GM11168 (cell line): ENCODE measurements around the gene CCDC88B.

Source experiments
- in situ Hi-C: fragments of 300-500 bp; cut with MboI; formaldehyde crosslinking; loops from one replicate; pipeline ENCODE4 v1.12.0; 2022; ENCODE audit warnings: low sequenced_read_pairs; ENCODE audit not compliant: unreplicated experiment

CCDC88B gene

DNA sequence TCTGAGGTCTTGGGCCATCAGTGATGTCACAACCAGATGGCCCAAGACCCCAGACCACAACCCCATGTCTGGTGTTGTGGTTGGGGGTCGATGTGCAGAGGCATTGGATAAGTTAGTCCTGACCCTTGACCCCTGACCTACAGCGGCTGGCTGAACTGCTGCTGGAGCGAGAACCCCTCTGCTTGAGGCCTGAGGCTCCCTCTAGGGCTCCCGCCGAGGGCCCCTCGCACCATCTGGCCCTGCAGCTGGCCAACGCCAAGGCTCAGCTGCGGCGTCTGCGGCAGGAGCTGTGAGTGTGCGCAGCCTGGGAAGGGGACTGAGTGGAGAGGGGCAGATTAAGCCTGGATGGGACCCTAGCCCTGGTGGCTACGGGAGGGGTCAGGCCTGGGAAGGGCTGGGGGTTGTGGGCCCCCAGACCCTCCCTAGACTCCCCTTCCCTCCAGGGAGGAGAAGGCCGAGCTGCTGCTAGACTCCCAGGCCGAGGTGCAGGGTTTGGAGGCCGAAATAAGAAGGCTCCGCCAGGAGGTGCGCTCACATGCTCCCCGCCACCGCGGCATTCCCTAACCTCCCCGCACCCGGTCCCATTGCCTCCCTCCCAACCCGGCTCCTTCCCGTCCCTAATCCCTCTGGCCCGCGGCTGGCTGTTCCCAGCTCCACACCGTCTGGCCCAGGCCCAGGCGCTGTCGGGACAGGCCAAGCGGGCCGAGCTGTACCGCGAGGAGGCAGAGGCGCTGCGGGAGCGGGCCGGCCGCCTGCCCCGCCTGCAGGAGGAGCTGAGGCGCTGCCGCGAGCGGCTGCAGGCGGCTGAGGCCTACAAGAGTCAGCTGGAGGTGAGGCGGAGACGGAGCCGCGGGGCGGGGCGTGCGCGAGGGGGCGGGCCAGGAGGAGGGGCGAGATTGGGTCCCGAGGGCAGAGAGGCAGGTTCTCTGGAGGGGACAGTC, 2.1 kb downstream of the CCDC88B start:
- in situ Hi-C loops = no loop called here

DNA sequence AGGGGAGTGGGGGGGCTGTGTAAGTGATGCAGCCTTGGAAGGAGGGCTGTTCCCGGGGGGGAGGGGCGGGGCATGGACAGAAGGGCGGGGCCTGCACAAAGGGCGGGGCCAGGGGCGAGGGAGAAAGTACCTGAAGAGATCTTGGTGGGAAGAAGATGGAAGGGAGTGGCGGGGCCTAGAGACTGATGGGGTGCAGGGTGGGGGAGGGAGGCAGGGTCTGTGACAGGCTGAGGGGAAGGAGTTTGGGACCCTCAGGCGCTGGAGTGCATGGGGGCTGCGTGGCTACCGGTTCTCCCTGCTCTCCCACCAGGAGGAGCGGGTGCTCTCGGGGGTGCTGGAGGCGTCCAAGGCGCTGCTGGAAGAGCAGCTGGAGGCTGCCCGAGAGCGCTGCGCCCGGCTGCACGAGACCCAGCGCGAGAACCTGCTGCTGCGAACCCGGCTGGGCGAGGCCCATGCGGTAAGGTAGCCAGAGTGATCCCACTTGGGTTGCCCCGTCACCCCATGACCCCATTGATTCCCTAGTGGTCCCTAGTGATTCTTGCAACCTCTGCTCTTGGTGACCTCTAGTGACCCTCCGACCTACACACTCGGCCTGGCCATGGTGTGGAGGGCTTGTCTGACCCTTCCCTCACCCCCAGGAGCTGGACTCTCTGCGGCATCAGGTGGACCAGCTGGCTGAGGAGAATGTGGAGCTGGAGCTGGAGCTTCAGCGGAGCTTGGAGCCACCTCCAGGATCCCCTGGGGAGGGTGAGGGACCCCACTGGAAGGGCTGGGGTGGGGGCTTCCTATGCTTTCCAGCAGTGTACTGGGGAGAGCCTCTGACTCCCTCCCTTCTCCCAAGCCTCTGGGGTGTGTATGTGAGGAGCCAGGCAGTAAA, 3.1 kb downstream of the CCDC88B start:
- in situ Hi-C loops = no loop called here

DNA sequence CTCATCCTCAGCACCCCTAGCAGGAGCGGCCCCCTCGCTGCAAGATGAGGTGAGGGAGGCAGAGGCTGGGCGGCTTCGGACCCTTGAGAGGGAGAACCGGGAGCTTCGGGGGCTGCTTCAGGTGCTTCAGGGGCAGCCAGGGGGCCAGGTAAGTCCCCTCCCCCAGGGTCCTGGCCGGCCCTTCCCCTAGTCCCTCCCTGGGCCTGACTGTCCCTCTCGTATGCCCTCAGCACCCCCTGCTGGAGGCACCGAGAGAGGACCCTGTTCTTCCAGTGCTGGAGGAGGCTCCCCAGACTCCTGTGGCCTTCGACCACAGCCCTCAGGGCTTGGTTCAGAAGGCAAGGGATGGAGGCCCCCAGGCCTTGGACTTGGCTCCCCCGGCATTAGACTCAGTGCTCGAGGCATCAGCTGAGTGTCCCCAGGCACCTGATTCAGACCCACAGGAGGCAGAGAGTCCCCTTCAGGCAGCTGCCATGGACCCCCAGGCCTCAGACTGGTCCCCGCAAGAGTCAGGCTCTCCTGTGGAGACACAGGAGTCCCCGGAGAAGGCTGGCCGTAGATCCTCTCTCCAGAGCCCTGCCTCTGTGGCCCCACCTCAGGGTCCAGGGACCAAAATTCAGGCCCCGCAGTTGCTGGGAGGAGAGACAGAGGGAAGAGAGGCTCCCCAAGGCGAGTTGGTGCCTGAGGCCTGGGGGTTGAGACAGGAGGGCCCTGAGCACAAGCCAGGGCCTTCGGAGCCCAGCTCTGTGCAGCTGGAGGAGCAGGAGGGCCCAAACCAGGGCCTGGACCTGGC, 4.0 kb downstream of the CCDC88B start:
- in situ Hi-C loops = no loop called here

DNA sequence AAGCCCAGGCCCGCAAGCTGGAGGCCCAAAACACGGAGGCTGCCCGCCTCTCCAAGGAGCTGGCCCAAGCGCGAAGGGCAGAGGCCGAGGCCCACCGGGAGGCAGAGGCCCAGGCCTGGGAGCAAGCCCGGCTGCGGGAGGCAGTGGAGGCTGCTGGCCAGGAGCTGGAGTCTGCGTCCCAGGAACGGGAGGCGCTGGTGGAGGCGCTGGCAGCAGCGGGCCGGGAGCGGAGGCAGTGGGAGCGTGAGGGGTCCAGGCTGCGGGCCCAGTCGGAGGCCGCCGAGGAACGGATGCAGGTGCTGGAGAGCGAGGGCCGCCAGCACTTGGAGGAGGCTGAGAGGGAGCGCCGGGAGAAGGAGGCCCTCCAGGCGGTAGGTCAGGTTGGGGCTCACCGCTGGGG, 4.8 kb downstream of the CCDC88B start:
- in situ Hi-C loops = no loop called here

GRCh38 chr11:64347193-64347867, 7.3 kb downstream of the CCDC88B start:
- in situ Hi-C loops = no loop called here

DNA sequence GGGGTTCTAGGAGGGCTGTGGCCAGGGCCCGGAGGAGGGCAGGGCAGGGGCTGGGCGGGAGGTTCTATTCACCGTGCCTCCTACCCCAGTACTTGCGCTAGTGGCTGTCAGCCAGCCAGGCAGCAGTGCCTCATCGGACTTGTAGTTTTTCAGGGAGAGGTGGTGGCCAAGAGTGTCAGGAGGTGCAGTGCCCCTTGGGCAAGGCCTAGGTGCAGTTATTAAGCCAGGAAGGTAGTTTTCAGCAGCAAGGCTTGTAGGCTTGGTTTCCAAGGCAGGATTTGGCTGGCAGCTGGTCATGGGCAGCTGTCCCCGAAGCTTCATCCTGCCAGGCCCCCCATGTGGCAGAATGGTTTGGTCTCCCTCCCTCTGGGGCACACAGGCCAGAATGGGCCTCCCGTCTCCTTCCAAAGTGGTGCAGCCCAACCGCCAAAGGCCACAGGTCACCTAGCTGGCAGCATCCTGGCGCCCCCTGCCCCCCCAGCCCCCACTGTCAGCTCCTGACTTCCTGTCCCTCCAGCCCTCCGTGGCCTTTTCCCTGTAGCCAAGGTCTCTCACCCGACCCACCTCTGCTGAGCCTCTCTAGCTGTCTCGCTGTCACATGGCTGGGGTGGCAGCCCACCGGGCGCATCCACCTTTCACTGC, 8.5 kb downstream of the CCDC88B start:
- in situ Hi-C loops = no loop called here

GRCh38 chr11:64349025-64349387, 9.0 kb downstream of the CCDC88B start:
- in situ Hi-C loops = no loop called here

DNA sequence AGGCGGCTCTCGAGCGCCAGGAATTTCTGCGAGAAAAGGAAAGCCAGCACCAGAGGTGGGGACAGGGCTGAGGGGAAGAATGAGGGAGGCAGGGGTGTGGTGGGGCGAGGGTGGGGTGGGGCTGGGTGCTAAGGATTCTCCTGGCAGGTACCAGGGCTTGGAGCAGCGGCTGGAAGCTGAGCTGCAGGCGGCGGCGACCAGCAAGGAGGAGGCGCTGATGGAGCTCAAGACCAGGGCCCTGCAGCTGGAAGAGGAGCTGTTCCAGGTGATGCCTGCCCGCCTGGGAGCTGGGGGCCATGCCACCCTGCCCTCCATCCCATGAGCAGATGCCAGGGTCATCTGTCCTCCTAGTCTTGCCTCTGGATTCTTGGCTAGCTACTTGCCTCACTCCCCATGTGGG, 9.4 kb downstream of the CCDC88B start:
- in situ Hi-C loops = no loop called here

GRCh38 chr11:64351136-64351631, 11.2 kb downstream of the CCDC88B start:
- in situ Hi-C loops = no loop called here

DNA sequence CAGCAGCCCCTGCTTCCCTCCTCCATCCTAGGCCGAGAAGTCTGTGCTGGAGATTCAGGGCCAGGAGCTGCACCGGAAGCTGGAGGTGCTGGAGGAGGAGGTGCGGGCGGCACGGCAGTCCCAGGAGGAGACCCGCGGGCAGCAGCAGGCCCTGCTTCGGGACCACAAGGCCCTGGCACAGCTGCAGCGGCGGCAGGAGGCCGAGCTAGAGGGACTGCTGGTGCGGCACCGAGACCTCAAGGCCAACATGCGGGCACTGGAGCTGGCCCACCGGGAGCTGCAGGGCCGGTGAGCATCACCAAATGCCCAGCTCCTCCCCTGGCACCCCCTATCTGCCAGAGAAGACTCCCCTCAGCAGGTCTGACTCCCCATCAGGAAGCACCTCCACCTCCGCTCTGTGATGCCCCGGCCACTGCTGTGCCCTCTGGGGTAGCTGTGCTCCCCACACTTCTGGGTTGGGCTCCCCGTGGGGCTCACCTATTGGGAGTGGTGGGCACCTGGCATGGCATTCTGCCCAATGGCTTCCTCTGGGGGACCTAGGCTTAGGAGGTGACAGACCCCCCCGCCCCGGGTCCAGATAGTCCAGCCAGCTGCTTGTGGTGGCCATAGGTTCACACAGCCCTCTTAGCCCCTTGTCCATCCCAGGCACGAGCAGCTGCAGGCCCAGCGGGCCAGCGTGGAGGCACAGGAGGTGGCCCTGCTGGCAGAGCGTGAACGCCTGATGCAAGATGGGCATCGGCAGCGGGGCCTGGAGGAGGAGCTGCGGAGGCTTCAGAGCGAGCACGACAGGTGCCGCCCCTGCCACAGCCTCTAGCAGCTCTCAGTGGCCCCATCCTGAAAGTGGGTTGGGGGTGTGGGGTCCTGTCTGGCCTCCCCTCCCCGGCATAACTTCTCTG, 12.3 kb downstream of the CCDC88B start:
- in situ Hi-C loops = no loop called here

- in situ Hi-C loops = no loop called here
Measured at GRCh38 chr11:64352995-64353714, 13.2 kb downstream of the CCDC88B start.

DNA sequence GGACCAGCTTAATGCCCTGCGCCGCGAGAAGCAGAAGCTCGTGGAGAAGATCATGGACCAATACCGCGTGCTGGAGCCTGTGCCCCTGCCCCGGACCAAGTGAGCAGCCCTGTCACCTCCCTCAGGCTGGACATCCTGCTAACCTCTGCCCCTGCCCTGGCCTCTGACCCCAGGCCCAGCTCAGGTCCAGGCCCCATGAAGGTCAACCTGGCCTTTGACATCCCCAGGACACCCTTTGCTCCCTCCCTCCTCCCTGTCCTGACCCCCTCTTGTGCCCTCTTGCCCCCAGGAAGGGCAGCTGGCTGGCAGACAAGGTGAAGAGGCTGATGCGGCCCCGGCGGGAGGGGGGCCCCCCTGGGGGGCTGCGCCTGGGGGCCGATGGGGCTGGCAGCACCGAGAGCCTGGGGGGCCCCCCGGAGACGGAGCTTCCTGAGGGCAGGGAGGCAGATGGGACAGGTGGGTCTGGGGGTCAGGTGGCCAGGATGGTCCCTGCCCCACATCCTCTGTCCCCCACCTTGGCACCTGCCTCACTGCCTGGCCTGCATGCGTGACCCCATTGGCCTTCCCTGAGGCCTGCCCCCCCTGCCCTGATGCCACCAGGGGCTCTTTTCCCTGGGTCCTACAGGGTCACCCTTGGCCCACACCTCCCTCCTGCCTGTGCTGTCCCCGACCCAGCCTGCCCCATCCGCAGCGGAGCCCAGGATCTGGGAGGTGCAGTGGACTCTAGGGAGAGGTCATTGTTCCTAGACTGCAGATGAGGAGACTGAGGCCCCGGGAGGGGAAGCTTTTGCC, 13.9 kb downstream of the CCDC88B start:
- in situ Hi-C loops = no loop called here

- in situ Hi-C loops = no loop called here
Measured at GRCh38 chr11:64355078-64355940, 15.3 kb downstream of the CCDC88B start.

GRCh38 chr11:64356498-64357411, 16.8 kb downstream of the CCDC88B start:
- in situ Hi-C loops = no loop called here

GRCh38 chr11:64357446-64357845, 17.4 kb downstream of the CCDC88B start:
- in situ Hi-C loops = no loop called here
